ENCODE data around the gene SPEG.

Gene SPEG

DNA sequence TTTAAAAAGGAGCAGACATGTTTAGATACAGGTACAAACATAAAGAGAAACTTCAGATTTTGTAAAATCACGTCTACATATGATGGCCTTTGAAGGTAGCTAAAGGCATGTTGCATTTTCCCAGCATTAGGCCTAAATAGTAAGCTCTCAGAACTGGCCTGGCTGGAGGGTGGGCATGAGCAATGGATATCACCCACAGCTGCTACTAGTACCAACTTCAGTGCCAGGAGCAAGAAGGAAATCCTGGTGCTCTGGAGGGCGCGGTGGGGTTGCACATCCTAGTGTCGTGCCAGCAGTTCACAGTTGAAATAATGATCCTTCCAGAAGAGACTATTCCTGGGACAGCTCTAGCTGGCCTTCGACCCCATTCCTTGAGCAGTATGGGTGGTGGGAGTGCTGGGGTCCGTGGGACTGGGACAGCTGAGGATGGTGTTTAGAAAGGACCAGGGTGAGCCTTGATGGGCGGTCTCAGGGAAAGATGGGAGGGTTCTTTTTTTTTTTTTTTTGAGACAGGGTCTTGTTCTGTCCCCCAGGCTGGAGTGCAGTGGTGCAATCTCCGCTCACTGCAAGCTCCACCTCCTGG lies 11.6 kb upstream of the SPEG start:
- Histone ChIP-seq H3K4me3 (ENCODE audit: insufficient read depth, low read depth, low read length, poor library complexity, severe bottlenecking) (no peak overlapping the region), H3K27me3 (replicated peaks; ENCODE audit: control insufficient read depth, insufficient read depth, low read length, poor library complexity, severe bottlenecking) (peaks cover 16% of the 10 kb centered on the region), H3K36me3 (ENCODE audit: control insufficient read depth, insufficient read depth, low read length) (no peaks in the 10 kb centered on the region), H3K27ac (ENCODE audit: insufficient read depth, low read length, poor library complexity, severe bottlenecking) (no peak overlapping the region), H3K4me1 (ENCODE audit: control insufficient read depth, insufficient read depth, low read length, poor library complexity, severe bottlenecking) (no peaks in the 10 kb centered on the region), H3K9me3 (ENCODE audit: control insufficient read depth, low read length) (no peaks in the 10 kb centered on the region)
- DNase-seq: no peak

DNA sequence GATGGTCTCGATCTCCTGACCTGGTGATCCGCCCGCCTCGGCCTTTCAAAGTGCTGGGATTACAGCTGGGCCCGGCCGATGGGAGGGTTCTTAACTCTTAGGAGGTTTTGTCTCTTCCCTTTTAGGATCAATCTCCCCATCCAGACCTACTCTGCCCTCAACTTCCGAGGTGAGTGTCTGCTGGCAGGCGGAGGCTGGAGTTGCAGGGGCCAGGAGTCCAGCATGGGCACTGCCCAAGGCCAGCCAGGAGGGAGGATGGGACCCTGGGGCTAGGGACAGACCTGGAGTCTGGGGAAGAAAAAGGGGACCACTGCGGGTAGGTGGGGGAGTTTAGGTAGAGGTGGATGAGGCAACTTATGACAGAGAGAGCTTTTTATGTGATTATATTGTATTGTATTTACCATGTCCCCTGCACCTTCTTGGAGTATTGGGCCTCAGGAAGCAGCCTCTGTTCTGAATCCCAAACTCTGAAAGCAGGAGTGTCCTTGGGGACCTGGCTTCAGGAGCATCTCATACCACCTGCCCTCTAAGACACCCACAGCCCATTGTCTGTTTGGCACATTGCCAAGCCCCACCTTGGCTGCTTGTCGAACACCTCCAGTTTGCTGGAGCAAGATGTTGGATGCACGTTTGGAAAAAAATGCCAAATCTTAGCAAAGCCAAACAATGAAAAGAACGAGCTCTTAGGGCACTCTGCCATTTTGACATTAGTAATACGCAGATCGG lies 10.8 kb upstream of the SPEG start:
- no peak for DNase-seq
- Histone ChIP-seq H3K36me3 (ENCODE audit: control insufficient read depth, insufficient read depth, low read length) (no peaks in the 10 kb centered on the region), H3K4me1 (ENCODE audit: control insufficient read depth, insufficient read depth, low read length, poor library complexity, severe bottlenecking) (no peaks in the 10 kb centered on the region), H3K9me3 (ENCODE audit: control insufficient read depth, low read length) (no peaks in the 10 kb centered on the region), H3K4me3 (ENCODE audit: insufficient read depth, low read depth, low read length, poor library complexity, severe bottlenecking) (no peak overlapping the region), H3K27ac (ENCODE audit: insufficient read depth, low read length, poor library complexity, severe bottlenecking) (no peak overlapping the region), H3K27me3 (replicated peaks; ENCODE audit: control insufficient read depth, insufficient read depth, low read length, poor library complexity, severe bottlenecking) (peaks cover 12% of the 10 kb centered on the region)

DNA sequence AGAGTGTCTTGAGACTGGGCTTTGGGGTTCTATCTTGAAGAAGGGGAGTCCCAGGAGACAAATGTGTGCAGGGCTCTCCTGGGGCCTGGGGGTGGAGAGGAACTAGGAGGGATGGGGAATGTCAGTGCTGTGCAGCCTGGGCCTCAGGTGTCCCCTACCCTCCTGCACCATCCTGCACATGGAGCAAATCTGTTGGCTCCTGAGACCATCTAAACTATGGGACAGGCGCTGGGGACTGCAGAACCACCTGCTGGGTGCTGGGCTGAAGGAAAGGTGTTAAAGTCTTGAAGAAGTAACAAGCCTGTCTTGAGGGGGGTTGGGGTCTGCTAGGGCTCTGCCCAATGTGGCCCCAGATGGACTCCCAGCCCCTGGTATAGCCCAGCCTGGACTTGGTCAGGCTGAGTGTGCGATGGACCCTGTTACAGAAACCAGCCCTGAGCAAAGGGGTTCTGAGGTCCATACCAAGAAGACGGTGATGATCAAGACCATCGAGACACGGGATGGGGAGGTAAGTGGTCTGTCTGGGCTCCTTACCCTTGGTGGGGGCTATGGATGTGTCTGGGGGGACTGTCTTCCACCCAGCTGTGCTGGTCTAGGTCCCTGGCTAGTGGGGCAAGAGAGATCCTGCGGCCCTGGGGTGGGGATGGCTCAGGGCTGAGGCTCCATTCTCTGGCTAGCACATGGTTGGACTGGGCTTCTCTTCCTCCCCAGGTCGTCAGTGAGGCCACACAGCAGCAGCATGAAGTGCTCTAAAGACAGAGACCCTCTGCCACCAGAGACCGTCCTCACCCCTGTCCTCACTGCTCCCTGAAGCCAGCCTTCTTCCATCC lies 9.2 kb upstream of the SPEG start:
- H3K27me3 ChIP-seq (replicated peaks; ENCODE audit: control insufficient read depth, insufficient read depth, low read length, poor library complexity, severe bottlenecking): peaks cover 3% of the 10 kb centered on the region
- DNase-seq: no peak

DNA sequence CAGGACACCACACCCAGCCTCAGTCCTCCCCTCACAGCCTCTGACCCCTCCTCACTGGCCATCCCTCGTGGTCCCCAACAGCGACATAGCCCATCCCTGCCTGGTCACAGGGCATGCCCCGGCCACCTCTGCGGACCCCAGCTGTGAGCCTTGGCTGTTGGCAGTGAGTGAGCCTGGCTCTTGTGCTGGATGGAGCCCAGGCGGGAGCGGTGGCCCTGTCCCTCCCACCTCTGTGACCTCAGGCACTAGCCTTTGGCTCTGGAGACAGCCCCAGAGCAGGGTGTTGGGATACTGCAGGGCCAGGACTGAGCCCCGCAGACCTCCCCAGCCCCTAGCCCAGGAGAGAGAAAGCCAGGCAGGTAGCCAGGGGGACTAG lies 8.6 kb upstream of the SPEG start:
- Histone ChIP-seq H3K4me1 (ENCODE audit: control insufficient read depth, insufficient read depth, low read length, poor library complexity, severe bottlenecking) (no peaks in the 10 kb centered on the region), H3K27me3 (replicated peaks; ENCODE audit: control insufficient read depth, insufficient read depth, low read length, poor library complexity, severe bottlenecking) (peaks cover 3% of the 10 kb centered on the region), H3K4me3 (ENCODE audit: insufficient read depth, low read depth, low read length, poor library complexity, severe bottlenecking) (no peak overlapping the region), H3K27ac (ENCODE audit: insufficient read depth, low read length, poor library complexity, severe bottlenecking) (no peak overlapping the region), H3K36me3 (ENCODE audit: control insufficient read depth, insufficient read depth, low read length) (no peaks in the 10 kb centered on the region), H3K9me3 (ENCODE audit: control insufficient read depth, low read length) (no peaks in the 10 kb centered on the region)
- no peak for DNase-seq

More for the DNA sequence above, 9.2 kb upstream of the SPEG start:
- H3K9me3 ChIP-seq (ENCODE audit: control insufficient read depth, low read length): no peaks in the 10 kb centered on the region
- no peak overlapping the region for H3K4me3 ChIP-seq (ENCODE audit: insufficient read depth, low read depth, low read length, poor library complexity, severe bottlenecking)
- no peaks in the 10 kb centered on the region for H3K4me1 ChIP-seq (ENCODE audit: control insufficient read depth, insufficient read depth, low read length, poor library complexity, severe bottlenecking)
- H3K27ac ChIP-seq (ENCODE audit: insufficient read depth, low read length, poor library complexity, severe bottlenecking): no peak overlapping the region
- H3K36me3 ChIP-seq (ENCODE audit: control insufficient read depth, insufficient read depth, low read length): no peaks in the 10 kb centered on the region

DNA sequence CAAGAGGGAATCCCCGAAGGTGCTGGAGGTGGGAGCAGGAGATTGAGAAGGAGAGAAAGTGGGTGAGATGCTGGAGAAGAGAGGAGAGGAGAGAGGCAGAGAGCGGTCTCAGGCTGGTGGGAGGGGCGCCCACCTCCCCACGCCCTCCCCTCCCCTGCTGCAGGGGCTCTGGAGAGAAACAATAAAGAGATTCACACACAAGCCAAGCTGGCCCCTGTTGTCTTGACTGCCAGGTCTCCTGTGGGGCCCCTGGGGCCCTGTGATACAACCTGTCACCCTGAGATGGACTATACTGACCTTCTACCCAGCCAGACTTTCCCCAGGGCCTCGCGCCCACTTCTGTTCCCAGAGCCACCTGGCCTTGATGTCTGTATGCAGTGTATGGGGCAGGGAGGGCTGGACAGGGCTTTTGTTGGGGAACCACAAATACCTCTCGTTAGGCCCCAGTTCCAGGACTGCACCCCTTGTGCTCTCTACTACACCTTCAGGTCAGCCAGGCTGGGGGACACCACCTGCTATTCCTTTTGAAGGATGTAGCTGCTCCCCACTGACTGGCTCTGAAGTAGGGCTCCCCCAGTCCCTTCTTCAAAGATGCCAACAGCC lies 8.0 kb upstream of the SPEG start:
- Histone ChIP-seq H3K36me3 (ENCODE audit: control insufficient read depth, insufficient read depth, low read length) (no peaks in the 10 kb centered on the region), H3K27ac (ENCODE audit: insufficient read depth, low read length, poor library complexity, severe bottlenecking) (no peak overlapping the region), H3K9me3 (ENCODE audit: control insufficient read depth, low read length) (no peaks in the 10 kb centered on the region), H3K27me3 (replicated peaks; ENCODE audit: control insufficient read depth, insufficient read depth, low read length, poor library complexity, severe bottlenecking) (peaks cover 3% of the 10 kb centered on the region), H3K4me3 (ENCODE audit: insufficient read depth, low read depth, low read length, poor library complexity, severe bottlenecking) (no peak overlapping the region), H3K4me1 (ENCODE audit: control insufficient read depth, insufficient read depth, low read length, poor library complexity, severe bottlenecking) (no peaks in the 10 kb centered on the region)
- DNase-seq: no peak

DNA sequence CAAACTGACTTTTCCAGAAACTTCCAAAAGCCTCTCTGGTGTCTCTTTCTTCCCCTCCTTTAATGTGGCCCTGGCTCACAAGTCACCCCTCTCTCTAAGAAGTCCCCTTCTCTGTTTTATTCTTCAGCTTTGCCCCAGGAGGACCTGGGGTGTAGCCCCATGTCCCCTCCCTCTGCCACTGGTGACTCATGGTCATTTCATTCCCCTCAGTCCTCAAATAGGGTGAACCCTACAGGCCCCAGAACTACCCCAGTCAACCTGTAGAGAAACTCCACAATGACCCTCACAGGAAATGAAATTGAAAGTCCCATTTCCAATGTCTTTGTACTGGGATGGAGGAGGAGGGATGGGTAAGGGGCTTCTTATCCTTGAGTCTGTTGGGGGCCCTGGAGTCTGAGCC lies 6.2 kb upstream of the SPEG start:
- Histone ChIP-seq H3K4me1 (ENCODE audit: control insufficient read depth, insufficient read depth, low read length, poor library complexity, severe bottlenecking) (no peaks in the 10 kb centered on the region), H3K9me3 (ENCODE audit: control insufficient read depth, low read length) (no peaks in the 10 kb centered on the region), H3K4me3 (ENCODE audit: insufficient read depth, low read depth, low read length, poor library complexity, severe bottlenecking) (no peak overlapping the region), H3K36me3 (ENCODE audit: control insufficient read depth, insufficient read depth, low read length) (no peaks in the 10 kb centered on the region), H3K27ac (ENCODE audit: insufficient read depth, low read length, poor library complexity, severe bottlenecking) (no peak overlapping the region), H3K27me3 (replicated peaks; ENCODE audit: control insufficient read depth, insufficient read depth, low read length, poor library complexity, severe bottlenecking) (peaks cover 3% of the 10 kb centered on the region)
- no peak for DNase-seq

DNA sequence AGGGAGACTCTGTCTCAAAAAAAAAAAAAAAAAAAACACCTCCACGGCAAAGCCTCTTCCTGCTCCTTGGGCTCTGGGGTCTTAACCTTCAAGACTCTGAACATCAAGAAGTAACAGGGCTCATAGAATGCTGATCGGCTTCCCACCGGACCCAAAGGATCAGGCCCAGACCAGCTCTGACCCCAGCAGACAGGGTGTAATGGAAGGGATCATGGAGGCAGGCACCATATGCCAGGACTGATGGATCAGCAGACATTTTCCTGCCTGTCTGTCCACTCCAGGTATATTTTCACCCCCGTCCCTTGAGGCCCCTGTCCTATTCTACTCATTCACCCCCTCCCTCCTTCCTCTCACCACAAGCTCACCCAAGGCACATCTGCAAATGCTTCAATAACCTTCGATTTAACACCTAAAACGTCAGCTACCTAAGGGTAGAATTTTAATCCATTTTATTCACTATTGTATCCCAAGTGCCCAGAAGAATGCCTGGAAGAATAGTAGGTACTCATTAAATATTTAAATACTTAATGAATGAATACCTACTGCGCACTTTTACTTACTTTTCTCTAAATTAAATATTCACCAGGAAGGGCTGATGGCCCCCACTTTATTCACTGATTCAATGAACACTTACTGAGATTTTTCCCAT lies 4.6 kb upstream of the SPEG start:
- peaks cover 6% of the 10 kb centered on the region for H3K4me1 ChIP-seq (ENCODE audit: control insufficient read depth, insufficient read depth, low read length, poor library complexity, severe bottlenecking)
- no peaks in the 10 kb centered on the region for H3K9me3 ChIP-seq (ENCODE audit: control insufficient read depth, low read length)
- no peak overlapping the region for H3K4me3 ChIP-seq (ENCODE audit: insufficient read depth, low read depth, low read length, poor library complexity, severe bottlenecking)
- no peak overlapping the region for H3K27ac ChIP-seq (ENCODE audit: insufficient read depth, low read length, poor library complexity, severe bottlenecking)
- no peak for DNase-seq
- no peaks in the 10 kb centered on the region for H3K36me3 ChIP-seq (ENCODE audit: control insufficient read depth, insufficient read depth, low read length)
- H3K27me3 ChIP-seq (replicated peaks; ENCODE audit: control insufficient read depth, insufficient read depth, low read length, poor library complexity, severe bottlenecking): peaks cover 3% of the 10 kb centered on the region

DNA sequence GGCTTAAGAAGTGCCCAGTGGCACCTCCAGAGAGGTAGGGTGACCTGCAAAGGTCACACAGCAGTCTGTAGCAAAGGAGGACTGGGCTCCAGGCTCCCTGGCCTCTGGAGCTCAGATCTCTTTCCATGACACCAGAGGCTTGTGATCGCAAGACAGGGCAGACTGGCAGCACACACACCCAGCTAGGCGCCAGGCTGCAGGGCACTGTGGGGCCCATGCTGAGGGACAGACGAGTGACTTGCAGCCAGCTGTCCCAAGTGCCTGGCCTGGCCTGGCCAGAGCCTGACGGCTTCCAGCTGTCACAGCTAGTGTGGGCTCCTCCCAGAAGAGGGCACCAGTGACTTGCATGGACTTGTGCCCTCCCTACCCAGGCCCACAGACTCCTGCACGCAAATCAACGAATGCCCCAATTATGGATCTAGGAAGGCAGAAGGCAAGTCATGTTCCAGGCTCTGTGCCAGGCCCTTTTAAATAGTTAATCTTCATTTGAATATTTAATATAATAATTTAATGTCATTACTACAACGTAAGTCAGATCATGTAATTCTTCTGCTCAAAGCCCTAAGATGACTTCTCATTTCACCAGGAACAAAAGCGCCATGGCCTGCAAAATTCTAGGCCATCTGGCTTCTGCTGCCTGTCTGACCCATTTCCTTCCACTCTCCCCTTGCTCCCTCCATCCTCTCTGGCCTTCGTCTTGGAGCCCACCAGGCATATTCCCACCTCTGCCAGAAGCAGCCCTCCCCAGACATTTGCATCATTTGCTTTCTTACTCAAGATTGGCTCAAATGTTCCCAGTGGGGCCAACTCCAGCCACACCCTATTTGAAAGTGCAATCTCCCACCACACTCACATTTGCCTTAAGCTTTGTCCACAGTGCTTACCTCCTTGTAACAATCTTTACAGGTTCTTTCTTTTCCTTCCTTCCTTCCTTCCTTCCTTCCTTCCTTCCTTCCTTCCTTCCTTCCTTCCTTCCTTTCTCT lies 3.7 kb upstream of the SPEG start:
- DNase-seq: no peak
- Histone ChIP-seq H3K4me3 (ENCODE audit: insufficient read depth, low read depth, low read length, poor library complexity, severe bottlenecking) (no peak overlapping the region), H3K27ac (ENCODE audit: insufficient read depth, low read length, poor library complexity, severe bottlenecking) (no peak overlapping the region), H3K9me3 (ENCODE audit: control insufficient read depth, low read length) (no peaks in the 10 kb centered on the region), H3K27me3 (replicated peaks; ENCODE audit: control insufficient read depth, insufficient read depth, low read length, poor library complexity, severe bottlenecking) (peaks cover 9% of the 10 kb centered on the region), H3K36me3 (ENCODE audit: control insufficient read depth, insufficient read depth, low read length) (no peaks in the 10 kb centered on the region), H3K4me1 (ENCODE audit: control insufficient read depth, insufficient read depth, low read length, poor library complexity, severe bottlenecking) (peaks cover 8% of the 10 kb centered on the region)
